Kidney (tissue), 14 donors: Measurements from ENCODE around the gene SMAD2. TPM values are rescaled to one million over a fixed set of nuclear protein-coding genes. Genes with fewer than 3 reads are reported as not detected.
"Not testable (repeated sequence)": the region's sequence is repeated elsewhere in the genome, so short reads cannot be mapped to it uniquely, and the experiment has no call there.

Experiments
- DNase-seq, 5 donors: peaks; one replicate each; pipeline ENCODE4 v3.0.0-alpha.2; 2013 to 2020
- FAIRE-seq: peaks from 2 replicates; lab custom pipeline; 2012; peaks lifted over from hg19 to GRCh38; lab: Jason Lieb, UNC
- H3K27ac ChIP-seq, 2 donors: one replicate each; pipeline ENCODE4 v1.7.0; 2013; ENCODE audit warnings: low read depth in 2 of 2, low read length in 2 of 2, inconsistent platforms in 1 of 2
- H3K27me3 ChIP-seq: one replicate; pipeline ENCODE4 v1.7.1; 2013; ENCODE audit warnings: low read length, inconsistent platforms; ENCODE audit not compliant: control insufficient read depth, insufficient read depth
- H3K36me3 ChIP-seq, 3 donors: one replicate each; pipeline versions ENCODE4 v1.7.0 to v1.7.1; 2013; ENCODE audit warnings: low read length in 3 of 3, control low read depth in 1 of 3, inconsistent platforms in 1 of 3; ENCODE audit not compliant: insufficient read depth in 3 of 3, control insufficient read depth in 2 of 3
- H3K4me1 ChIP-seq, 3 donors: one replicate each; pipeline versions ENCODE4 v1.7.0 to v1.7.1; 2013; ENCODE audit warnings: low read length in 3 of 3, inconsistent platforms in 1 of 3, low read depth in 1 of 3; ENCODE audit not compliant: control insufficient read depth in 2 of 3, insufficient read depth in 2 of 3
- H3K4me3 ChIP-seq, 3 donors: one replicate each; pipeline versions ENCODE4 v1.7.0 to v1.8.1; 2013; ENCODE audit warnings: low read length in 3 of 3, control low read depth in 1 of 3, inconsistent platforms in 1 of 3
- H3K9ac ChIP-seq, 3 donors: one replicate each; pipeline versions ENCODE4 v1.7.0 to v1.7.1; 2013; ENCODE audit warnings: low read length in 3 of 3, control low read depth in 1 of 3, inconsistent platforms in 1 of 3
- H3K9me3 ChIP-seq, 3 donors: one replicate each; pipeline versions ENCODE4 v1.7.0 to v1.7.1; 2013; ENCODE audit warnings: low read length in 3 of 3, control low read depth in 1 of 3, inconsistent platforms in 1 of 3; ENCODE audit not compliant: control insufficient read depth in 2 of 3, insufficient read depth in 1 of 3
- intact Hi-C: fragments of 100-400 bp; cut with DNase I; formaldehyde crosslinking; loops from one replicate; pipeline ENCODE4 v1.11.1; 2022
- polyA plus RNA-seq: library from polyadenylated mRNA; stranded (reverse); fragments of 350-450 nt; fragmentation: Illumina TruSeq; extraction: RNeasy Lipid Tissue Mini Kit (QIAGEN cat#74804); gene quantifications from one replicate; pipeline ENCODE4 v1.2.3, GENCODE V29; 2014; ENCODE audit warnings: low read depth, low replicate concordance; ENCODE audit not compliant: insufficient read depth
- total RNA-seq: library from RNA; stranded (reverse); fragmentation: NEBNext Ultra II Directional; extraction: Animal tissue kit (Norgen Biotek cat#: 25700); gene quantifications from one replicate; pipeline ENCODE4 v1.2.1, GENCODE V29; 2021
- TF ChIP-seq, protein P1 (sequence below): IDR thresholded peaks from 3 replicates; pipeline ENCODE4 v1.5.1; 2012; ENCODE audit warnings: mild to moderate bottlenecking, moderate library complexity, borderline replicate concordance; ENCODE audit not compliant: insufficient read depth; ENCODE audit errors: extremely low read depth
- donor health status: control.
- donor health status: control.
- donor health status: control.
- donor health status: control.
- donor health status: control.
- donor health status: DM: yes; HTN: yes; CAD: no.
- donor health status: Normal renal cell carcinoma (clear cell type).

The SMAD2 gene
- total and polyA plus RNA-seq, 2 donors from 2014 or later = 29.9 to 147 TPM

DNA sequence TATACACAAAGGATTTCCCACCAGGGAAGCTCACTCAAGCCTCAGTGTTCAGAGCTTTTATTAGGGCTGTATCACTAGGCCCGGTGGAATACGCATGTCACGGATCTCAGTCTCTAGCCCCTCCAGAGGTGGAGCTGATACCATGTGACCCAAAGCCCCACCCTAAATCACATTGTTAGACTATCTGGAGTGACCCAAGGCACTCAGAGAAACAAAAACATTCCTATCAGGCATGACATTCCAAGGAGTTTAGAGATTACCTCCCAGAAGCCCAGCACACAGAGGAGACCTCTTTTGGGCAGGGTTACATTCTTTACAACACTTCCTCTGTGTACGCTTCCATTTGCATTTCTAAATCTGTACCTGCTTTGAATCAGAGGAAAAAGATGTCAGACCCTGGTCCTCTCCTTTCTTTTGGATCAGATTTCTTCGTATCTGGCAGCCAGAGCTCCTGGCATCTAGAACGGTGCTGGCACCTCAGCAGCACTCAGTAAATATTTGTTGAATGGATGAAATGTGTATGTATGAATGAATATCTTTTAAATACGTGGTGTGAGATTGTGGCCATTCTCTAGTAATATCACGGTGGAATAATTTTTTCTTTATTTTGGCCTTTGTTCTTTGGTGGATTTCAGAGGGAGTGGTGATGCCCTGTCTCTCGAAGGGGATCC is 37.7 kb upstream of the SMAD2 start:
- Histone ChIP-seq H3K36me3 (no peaks in the 10 kb centered on the region), H3K27ac (no peak overlapping the region), H3K4me3 (no peak overlapping the region), H3K9ac (no peak overlapping the region), H3K4me1 (peaks cover 0 to 6% (median 0%) of the 10 kb centered on the region in 3 donors), H3K9me3 (no peaks in the 10 kb centered on the region), H3K27me3 (no peaks in the 10 kb centered on the region)
- TF ChIP-seq, protein P1, sequence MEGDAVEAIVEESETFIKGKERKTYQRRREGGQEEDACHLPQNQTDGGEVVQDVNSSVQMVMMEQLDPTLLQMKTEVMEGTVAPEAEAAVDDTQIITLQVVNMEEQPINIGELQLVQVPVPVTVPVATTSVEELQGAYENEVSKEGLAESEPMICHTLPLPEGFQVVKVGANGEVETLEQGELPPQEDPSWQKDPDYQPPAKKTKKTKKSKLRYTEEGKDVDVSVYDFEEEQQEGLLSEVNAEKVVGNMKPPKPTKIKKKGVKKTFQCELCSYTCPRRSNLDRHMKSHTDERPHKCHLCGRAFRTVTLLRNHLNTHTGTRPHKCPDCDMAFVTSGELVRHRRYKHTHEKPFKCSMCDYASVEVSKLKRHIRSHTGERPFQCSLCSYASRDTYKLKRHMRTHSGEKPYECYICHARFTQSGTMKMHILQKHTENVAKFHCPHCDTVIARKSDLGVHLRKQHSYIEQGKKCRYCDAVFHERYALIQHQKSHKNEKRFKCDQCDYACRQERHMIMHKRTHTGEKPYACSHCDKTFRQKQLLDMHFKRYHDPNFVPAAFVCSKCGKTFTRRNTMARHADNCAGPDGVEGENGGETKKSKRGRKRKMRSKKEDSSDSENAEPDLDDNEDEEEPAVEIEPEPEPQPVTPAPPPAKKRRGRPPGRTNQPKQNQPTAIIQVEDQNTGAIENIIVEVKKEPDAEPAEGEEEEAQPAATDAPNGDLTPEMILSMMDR = no peak
- DNase-seq = peak in 2 of 5 donors; percentile 16 to 48
- no peak for FAIRE-seq
- intact Hi-C loops = no loop called here

DNA sequence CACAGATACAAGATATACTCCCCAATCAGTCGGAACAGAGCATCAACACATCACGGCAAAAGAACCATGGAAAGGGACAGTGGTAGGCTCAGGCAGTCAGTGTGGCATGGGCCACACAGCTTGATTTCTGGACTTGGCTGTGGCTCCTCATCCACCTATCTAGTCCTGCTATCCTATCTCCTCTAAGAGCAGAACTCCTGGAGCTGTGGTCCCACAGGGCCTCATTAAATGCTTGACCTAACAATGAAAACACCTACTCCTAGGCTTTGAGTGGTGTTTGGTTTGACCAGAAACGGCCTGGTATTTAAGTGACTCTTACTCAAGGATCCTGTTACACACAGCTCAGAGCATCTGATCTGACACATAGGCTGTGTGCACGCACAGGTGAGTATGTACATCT is 33.6 kb upstream of the SMAD2 start:
- Histone ChIP-seq H3K27me3 (no peaks in the 10 kb centered on the region), H3K9ac (no peak overlapping the region), H3K9me3 (peaks cover 0 to 6% (median 0%) of the 10 kb centered on the region in 3 donors), H3K4me1 (peaks cover 0 to 6% (median 0%) of the 10 kb centered on the region in 3 donors), H3K36me3 (no peaks in the 10 kb centered on the region), H3K27ac (no peak overlapping the region), H3K4me3 (no peak overlapping the region)
- DNase-seq (peak in 1 of 5 donors; percentile 37), FAIRE-seq (no peak)
- intact Hi-C loops = no loop called here
- TF ChIP-seq, protein P1 = no peak

DNA sequence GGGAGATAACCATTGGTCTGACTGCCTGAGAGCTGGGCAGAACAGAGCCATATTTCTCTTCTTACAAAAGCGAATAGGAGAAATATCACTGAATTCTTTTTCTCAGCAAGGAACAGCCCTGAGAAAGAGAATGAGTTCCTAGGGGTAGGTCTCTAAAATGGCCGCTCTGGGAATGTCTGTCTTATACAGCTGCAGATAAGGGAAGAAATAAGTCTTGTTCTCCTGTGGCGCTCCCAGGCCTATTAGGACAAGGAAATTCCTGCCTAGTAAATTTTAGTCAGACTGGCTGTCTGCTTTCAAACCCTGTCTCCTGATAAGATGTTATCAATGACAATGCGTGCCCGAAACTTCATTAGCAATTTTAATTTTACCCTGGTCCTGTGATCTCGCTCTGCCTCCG is 30.5 kb upstream of the SMAD2 start:
- H3K4me1 ChIP-seq, FAIRE-seq, H3K9ac ChIP-seq, DNase-seq, H3K27me3 ChIP-seq, H3K27ac ChIP-seq, H3K9me3 ChIP-seq, H3K36me3 ChIP-seq, intact Hi-C loops, H3K4me3 ChIP-seq: not testable (repeated sequence)

- Histone ChIP-seq H3K4me3 (no peak overlapping the region), H3K4me1 (peaks cover 0 to 4% (median 0%) of the 10 kb centered on the region in 3 donors), H3K36me3 (no peaks in the 10 kb centered on the region), H3K9ac (no peak overlapping the region), H3K9me3 (no peaks in the 10 kb centered on the region), H3K27ac (no peak overlapping the region), H3K27me3 (no peaks in the 10 kb centered on the region)
- intact Hi-C loops = no loop called here
- TF ChIP-seq, protein P1 = no peak
- FAIRE-seq (no peak), DNase-seq (peak in 4 of 5 donors; percentile 28 to 85 (median 37))
Measured at GRCh38 chr18:47953471-47953931, 23.0 kb upstream of the SMAD2 start.
